Measurements from ENCODE around the gene VILL. TPM values are rescaled to one million over a fixed set of nuclear protein-coding genes. Genes with fewer than 3 reads are reported as not detected.
A peak's percentile ranks its signal among the peaks of the same experiment; 100 is the strongest.

The VILL gene
- total RNA-seq, 2 donors from 2014 or later = 12.5 to 16.1 TPM

DNA sequence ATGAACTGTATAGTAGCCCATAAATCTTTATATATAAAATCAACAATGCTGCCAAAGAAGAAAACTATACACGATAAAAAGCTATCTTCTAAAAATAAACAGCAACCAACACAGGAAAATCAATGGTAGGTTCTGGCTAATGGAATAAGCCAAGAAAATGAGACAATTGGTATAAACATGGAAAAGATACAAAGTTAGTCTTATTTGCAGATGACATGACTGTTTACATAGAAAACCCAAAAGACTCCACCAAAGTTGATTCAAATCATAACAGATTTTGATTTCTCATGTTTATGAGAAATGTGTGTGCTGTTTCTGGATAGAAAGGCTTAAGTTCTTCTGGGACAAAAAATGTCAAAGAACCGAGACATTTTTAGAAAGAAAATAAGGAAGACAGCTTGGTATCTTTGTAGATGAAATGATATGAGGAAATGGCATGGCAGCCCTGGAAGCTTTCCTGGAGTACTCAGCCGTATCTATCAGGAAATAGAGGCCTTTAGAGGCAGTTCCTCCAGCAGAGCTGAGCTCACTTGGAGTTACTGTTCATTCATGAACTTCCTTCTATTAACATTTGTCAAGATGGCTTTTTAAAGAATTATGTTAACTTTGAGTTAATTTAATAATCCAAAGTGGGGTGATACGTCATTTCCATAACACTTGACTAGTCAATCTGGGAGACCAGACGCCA is 36.7 kb upstream of the VILL start:
- DNase-seq = no peak
- H3K27me3 Mint-ChIP-seq (ENCODE audit: low read depth) = no peaks in the 10 kb centered on the region
- H3K4me3 Mint-ChIP-seq = no peak overlapping the region
- no peak for ATAC-seq (replicated peaks in 1 of 2)
- no peaks in the 10 kb centered on the region for H3K9me3 Mint-ChIP-seq
- no peak overlapping the region for H3K27ac Mint-ChIP-seq
- no peaks in the 10 kb centered on the region for H3K36me3 Mint-ChIP-seq (ENCODE audit: insufficient read depth in 2 of 2)
- H3K4me1 Mint-ChIP-seq (ENCODE audit: low read depth) = peaks cover 19% of the 10 kb centered on the region

DNA sequence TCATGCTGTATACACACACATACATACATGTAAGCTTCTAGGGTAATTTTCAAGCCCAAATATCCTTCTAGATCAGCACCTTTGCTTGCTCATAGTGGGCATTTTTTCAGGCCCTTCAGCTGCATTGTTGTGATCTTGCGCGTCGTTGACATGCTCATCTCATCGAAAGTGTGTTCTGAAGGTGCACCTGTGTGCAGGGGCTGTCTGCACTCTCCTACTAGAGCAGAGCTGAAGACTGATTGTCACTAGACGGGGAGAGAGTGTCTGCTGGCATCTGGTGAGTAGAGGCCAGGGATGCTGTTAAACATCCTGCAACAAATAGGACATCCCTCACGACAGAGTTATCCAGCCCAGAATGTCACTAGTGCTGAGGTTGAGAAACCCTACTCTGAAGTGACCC is 35.7 kb upstream of the VILL start:
- ATAC-seq (replicated peaks in 1 of 2) (no peak), DNase-seq (no peak)
- no peak overlapping the region for H3K4me3 Mint-ChIP-seq
- no peak overlapping the region for H3K27ac Mint-ChIP-seq
- H3K36me3 Mint-ChIP-seq (ENCODE audit: insufficient read depth in 2 of 2) = no peaks in the 10 kb centered on the region
- peaks cover 19% of the 10 kb centered on the region for H3K4me1 Mint-ChIP-seq (ENCODE audit: low read depth)
- H3K9me3 Mint-ChIP-seq = no peaks in the 10 kb centered on the region
- no peaks in the 10 kb centered on the region for H3K27me3 Mint-ChIP-seq (ENCODE audit: low read depth)

DNA sequence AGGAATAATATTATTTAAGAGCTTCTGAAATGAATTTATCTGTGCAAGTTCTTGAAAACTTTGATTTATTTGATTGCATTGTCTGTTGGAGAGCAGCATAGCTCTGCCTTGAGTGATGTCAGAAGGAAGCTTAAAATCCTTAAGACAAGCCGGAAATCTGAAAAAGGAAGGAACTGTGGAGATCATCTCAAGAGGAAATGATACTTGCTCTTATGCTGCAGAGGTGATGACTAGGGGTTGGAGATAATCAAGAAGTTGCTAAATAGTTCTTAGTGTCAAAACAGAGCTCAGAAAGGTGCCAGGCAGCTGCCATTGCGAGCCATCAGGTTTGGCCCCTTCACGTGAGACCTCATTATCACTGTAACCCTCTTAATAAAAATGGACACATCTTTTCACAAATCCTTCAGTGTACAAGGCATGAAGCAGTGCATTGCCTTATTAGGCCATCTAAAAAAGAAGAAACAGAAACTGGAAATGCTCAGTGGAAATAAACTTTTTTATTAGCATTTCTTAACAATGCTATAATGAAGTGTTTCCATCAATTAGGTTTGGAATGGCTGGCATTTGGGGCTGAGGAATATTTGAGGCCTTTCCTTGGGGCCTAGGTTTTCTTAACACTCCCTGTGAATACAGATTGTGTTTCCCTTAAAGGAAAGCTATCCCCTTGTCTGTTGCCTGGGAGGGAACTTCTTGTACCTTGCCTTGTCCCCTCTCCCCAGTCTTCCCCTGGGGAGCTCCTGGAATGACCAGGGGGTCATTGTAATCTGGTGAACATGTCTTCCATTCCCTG is 34.5 kb upstream of the VILL start:
- peak overlapping the region in 1 of 2 donors; percentile 31 for H3K4me3 Mint-ChIP-seq

DNA sequence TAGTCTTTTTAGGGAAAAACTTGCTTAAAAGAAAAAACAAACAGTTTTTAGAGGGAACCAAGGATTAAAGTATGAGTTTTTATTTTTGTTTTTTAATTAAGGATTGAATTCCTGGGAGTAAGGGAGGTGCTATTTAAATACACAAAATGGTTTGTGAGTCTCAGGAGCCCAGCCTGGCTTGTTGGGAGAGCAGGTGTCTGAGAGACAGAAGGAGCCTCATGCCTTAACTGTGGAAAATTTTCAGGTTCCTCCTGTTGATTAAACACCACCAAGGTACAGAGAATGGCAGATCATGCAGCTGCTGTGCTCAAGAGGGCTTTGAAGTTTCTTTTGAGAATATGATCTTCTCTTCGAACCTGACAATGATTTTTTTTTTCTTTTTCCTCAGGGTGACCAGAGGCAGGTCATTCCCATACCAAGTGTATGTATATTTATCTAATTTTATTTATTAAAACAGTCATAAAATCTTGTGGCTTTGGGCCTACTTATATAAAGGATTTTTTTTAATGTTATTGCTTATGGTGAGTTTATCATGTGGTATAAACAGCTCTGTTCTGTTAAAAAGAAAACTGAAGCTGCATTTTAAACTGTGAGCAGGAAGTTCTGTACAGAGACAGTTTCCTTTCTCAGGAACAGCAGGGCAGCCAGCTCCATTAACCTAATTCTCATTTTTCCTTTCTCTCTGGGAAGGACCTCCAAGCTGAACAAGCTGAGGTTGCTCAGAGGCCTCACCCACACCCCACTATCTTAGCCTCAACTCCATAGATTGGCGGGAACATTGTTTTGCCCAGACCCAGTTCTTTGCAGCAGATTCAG is 33.7 kb upstream of the VILL start:
- peak overlapping the region; percentile 86 for H3K27ac Mint-ChIP-seq
- ATAC-seq (replicated peaks in 1 of 2) = peak in 1 of 2 donors; percentile 4
- no peaks in the 10 kb centered on the region for H3K9me3 Mint-ChIP-seq
- H3K4me3 Mint-ChIP-seq = peak overlapping the region; percentile 19 to 31
- no peaks in the 10 kb centered on the region for H3K27me3 Mint-ChIP-seq (ENCODE audit: low read depth)
- no peaks in the 10 kb centered on the region for H3K36me3 Mint-ChIP-seq (ENCODE audit: insufficient read depth in 2 of 2)
- no peak for DNase-seq
- peaks cover 17% of the 10 kb centered on the region for H3K4me1 Mint-ChIP-seq (ENCODE audit: low read depth)

More for the DNA sequence above, 34.5 kb upstream of the VILL start:
- no peaks in the 10 kb centered on the region for H3K27me3 Mint-ChIP-seq (ENCODE audit: low read depth)
- no peaks in the 10 kb centered on the region for H3K36me3 Mint-ChIP-seq (ENCODE audit: insufficient read depth in 2 of 2)
- DNase-seq = no peak
- ATAC-seq (replicated peaks in 1 of 2) = no peak
- no peaks in the 10 kb centered on the region for H3K9me3 Mint-ChIP-seq
- peaks cover 19% of the 10 kb centered on the region for H3K4me1 Mint-ChIP-seq (ENCODE audit: low read depth)
- peak overlapping the region; percentile 86 for H3K27ac Mint-ChIP-seq

DNA sequence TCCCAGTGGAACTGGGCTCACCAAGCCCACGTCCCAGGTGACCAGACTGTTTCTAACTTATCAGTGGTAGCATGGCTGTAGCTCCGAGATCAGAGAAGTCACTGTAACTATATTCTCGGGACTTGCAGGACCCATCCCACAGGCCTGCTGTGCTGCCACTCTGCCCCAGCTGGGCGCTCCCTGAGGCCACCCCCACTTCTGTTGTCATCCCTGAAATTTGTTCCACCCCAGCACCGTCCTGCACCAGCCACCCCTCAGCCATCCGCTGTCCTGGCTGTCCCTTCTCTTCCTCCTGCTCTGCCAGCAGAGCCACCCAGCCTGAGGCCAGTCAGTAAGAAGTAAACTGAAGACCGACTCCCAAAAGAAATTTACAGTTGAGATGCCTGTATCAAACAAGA is 33.0 kb upstream of the VILL start:
- DNase-seq (no peak), ATAC-seq (replicated peaks in 1 of 2) (peak in 1 of 2 donors; percentile 13)
- H3K4me1 Mint-ChIP-seq (ENCODE audit: low read depth) = peaks cover 15% of the 10 kb centered on the region
- no peaks in the 10 kb centered on the region for H3K9me3 Mint-ChIP-seq
- H3K4me3 Mint-ChIP-seq = peak overlapping the region; percentile 30 to 59
- H3K36me3 Mint-ChIP-seq (ENCODE audit: insufficient read depth in 2 of 2) = no peaks in the 10 kb centered on the region
- no peaks in the 10 kb centered on the region for H3K27me3 Mint-ChIP-seq (ENCODE audit: low read depth)
- H3K27ac Mint-ChIP-seq = peak overlapping the region; percentile 90

DNA sequence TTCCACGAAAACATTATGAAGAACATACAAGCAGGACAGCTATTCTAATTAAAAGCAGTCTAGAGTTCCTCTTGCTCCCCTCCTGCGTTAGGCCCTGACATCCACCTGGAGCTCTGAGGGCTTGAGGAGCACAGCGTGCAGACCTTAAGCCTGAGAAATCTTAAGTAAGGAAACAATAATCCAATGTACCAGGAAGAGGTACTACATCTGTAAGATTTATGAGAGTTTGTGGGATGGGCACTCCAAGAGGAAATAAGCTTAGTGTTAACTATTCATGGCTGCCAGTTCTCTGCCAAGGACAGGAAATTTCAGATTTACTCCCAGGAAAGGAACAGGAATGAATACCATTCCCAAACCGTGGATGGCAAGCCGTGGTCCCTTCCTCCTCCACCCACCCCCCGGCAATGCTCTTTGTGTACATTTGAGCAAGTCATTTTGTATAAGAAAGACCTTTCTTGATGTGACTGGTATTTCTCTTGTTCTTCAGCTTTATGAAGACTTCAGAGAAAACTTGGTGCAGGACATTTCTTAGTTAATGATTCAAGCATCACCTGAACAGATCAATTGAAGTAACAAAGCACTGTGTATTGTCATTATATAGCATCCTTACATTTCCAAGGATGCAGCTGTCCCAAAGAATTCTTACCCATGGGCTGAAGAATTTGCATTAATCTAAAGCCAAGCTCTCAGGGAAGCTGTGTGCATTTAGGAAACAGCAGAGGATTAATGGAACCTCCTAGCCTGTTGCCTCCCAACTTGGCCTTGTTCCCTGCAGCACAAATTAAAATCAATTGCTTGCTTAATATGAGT is 28.8 kb upstream of the VILL start:
- H3K4me3 Mint-ChIP-seq = no peak overlapping the region
- no peaks in the 10 kb centered on the region for H3K9me3 Mint-ChIP-seq
- H3K27me3 Mint-ChIP-seq (ENCODE audit: low read depth) = no peaks in the 10 kb centered on the region
- DNase-seq (no peak), ATAC-seq (replicated peaks in 1 of 2) (no peak)
- no peak overlapping the region for H3K27ac Mint-ChIP-seq
- H3K4me1 Mint-ChIP-seq (ENCODE audit: low read depth) = peaks cover 9% of the 10 kb centered on the region
- no peaks in the 10 kb centered on the region for H3K36me3 Mint-ChIP-seq (ENCODE audit: insufficient read depth in 2 of 2)

DNA sequence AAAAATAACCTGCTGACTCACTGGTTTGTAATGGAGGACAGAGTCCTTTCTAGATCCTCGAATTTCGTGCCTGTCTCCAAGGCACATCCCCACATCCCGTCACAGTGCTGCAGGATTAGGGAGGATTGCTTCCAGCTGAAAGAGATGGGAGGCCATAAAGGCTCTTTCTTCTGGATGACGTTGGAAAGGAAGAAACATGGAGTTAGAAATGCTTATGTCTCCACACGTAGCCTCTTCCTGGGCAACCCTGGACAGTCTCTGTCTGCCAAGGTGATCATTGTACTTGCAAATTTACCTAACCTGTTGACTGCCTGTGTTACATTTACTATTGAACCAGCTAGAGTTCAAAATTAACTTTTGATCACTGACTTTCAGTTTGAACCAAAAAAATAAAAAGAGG is 27.6 kb upstream of the VILL start:
- ATAC-seq (replicated peaks in 1 of 2) = no peak
- no peaks in the 10 kb centered on the region for H3K4me1 Mint-ChIP-seq (ENCODE audit: low read depth)
- H3K27me3 Mint-ChIP-seq (ENCODE audit: low read depth) = no peaks in the 10 kb centered on the region
- H3K9me3 Mint-ChIP-seq = no peaks in the 10 kb centered on the region
- no peak overlapping the region for H3K27ac Mint-ChIP-seq
- H3K36me3 Mint-ChIP-seq (ENCODE audit: insufficient read depth in 2 of 2) = no peaks in the 10 kb centered on the region
- no peak for DNase-seq
- H3K4me3 Mint-ChIP-seq = no peak overlapping the region

DNA sequence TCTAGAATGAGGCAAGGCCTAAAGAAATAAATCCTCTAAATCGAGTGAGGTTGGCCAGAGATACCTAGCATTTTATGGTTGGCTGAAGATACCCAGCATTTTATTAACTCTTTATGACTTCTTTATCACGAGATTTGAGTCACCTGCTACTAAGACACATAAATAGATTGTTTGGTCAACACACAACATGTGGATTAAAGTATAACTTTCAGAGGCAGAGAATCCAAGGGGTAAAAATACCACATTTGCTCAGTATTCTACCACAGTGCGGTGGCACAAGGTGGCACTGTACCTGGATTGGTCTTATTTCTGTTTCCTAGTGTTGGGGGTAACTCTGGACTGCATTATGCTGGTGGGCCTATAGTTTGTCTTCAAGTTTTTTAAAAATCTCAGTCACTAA is 27.0 kb upstream of the VILL start:
- no peak overlapping the region for H3K27ac Mint-ChIP-seq
- H3K36me3 Mint-ChIP-seq (ENCODE audit: insufficient read depth in 2 of 2) = no peaks in the 10 kb centered on the region
- no peak overlapping the region for H3K4me3 Mint-ChIP-seq
- H3K9me3 Mint-ChIP-seq = no peaks in the 10 kb centered on the region
- no peaks in the 10 kb centered on the region for H3K27me3 Mint-ChIP-seq (ENCODE audit: low read depth)
- ATAC-seq (replicated peaks in 1 of 2) (no peak), DNase-seq (no peak)
- no peaks in the 10 kb centered on the region for H3K4me1 Mint-ChIP-seq (ENCODE audit: low read depth)

DNA sequence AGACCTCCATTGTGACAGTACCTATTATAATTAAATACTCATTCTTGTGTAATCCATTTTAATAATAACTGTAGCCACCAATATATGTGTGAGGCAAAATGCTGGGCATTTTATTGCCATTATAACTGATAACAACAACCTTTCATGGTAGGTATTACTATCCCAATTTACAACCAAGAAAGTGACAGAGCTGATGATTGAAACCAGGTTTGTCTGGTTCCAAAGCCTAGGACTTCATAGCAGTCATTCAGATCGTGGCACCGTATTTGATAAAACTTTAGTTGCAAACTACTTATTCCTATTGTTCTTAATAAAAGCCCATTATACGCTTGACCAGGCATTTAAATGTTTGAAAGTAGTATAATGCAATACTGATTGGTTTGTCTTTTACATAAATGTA is 26.4 kb upstream of the VILL start:
- Mint-ChIP-seq H3K27me3 (ENCODE audit: low read depth) (no peaks in the 10 kb centered on the region), H3K27ac (no peak overlapping the region), H3K36me3 (ENCODE audit: insufficient read depth in 2 of 2) (no peaks in the 10 kb centered on the region), H3K9me3 (no peaks in the 10 kb centered on the region), H3K4me1 (ENCODE audit: low read depth) (no peaks in the 10 kb centered on the region), H3K4me3 (no peak overlapping the region)
- ATAC-seq (replicated peaks in 1 of 2) = no peak
- DNase-seq = no peak

DNA sequence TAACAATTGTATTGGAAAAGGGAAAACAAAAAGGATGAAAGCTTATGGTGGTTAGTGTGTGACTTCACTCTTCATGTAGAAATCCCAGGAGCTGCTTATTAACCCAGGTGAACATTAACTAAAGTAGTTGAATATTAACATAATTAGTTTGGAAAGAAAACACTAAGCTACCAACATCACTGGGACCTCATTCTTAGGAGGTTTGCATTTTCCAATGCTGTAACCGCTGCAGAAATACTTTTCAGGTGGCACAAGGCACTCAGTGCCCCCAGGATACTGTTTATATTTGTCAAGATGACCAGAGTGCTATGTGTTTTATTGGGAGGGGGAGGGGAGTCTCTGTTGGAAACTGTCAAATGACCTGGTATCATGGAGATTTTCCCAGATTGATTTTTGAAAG is 25.9 kb upstream of the VILL start:
- Mint-ChIP-seq H3K27ac (no peak overlapping the region), H3K4me1 (ENCODE audit: low read depth) (no peaks in the 10 kb centered on the region), H3K9me3 (no peaks in the 10 kb centered on the region), H3K27me3 (ENCODE audit: low read depth) (no peaks in the 10 kb centered on the region), H3K36me3 (ENCODE audit: insufficient read depth in 2 of 2) (no peaks in the 10 kb centered on the region), H3K4me3 (no peak overlapping the region)
- no peak for DNase-seq
- ATAC-seq (replicated peaks in 1 of 2) = no peak

DNA sequence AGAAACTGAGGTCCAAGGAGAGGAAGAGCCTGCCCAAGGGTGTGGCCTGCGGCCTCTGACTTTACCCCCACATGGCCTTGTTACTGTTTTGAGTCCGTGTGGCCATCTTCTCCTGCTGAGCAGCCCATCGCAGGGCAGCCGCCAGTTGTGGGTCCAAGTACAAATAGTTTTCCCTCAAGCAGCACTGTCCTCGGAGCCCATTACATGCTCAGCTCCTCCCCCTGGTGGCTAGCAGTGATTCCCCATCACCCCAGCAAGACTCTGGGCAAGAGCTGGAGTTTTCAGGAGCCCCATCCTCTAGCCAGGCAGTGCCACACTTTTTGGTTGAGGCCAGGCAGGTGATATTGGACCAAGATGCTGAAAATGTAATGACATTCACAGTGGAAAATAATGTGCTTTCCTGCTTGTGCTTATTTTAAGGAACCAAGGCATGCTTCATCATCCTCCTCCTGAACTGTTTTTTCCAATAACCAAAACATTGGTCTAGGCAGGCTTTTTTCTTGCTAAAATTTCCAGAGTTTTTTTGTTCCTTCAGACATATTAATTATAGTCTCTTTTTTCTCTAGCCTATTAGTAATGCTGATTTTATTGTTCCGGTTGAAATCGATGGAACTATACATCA is 23.2 kb upstream of the VILL start:
- peak; percentile 83 to 87 for ATAC-seq (replicated peaks in 1 of 2)
- Mint-ChIP-seq H3K9me3 (no peaks in the 10 kb centered on the region), H3K27me3 (ENCODE audit: low read depth) (no peaks in the 10 kb centered on the region), H3K36me3 (ENCODE audit: insufficient read depth in 2 of 2) (no peaks in the 10 kb centered on the region), H3K4me3 (no peak overlapping the region), H3K4me1 (ENCODE audit: low read depth) (no peaks in the 10 kb centered on the region), H3K27ac (no peak overlapping the region)
- DNase-seq = peak; percentile 70 to 74

DNA sequence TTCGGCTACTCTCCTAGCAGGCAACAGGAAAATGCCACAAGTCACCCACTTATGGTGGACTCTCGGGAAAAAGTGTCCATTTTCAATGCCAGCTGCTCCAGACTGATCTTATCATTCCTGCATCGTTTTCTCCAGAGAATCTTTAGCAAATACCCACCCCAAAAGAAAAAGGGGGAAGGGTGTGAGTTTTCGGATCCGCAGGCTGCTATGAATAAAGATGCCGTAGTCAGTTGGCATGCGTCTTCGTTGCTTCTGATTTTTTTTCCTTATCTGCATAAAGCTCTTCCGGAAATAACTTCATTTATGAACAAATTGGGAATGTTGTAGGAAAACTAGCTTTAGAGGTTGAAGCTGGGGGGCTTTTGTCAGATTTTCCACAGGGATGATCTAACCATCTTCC is 22.4 kb upstream of the VILL start:
- Mint-ChIP-seq H3K27ac (no peak overlapping the region), H3K4me1 (ENCODE audit: low read depth) (no peaks in the 10 kb centered on the region), H3K36me3 (ENCODE audit: insufficient read depth in 2 of 2) (no peaks in the 10 kb centered on the region), H3K27me3 (ENCODE audit: low read depth) (no peaks in the 10 kb centered on the region), H3K9me3 (no peaks in the 10 kb centered on the region), H3K4me3 (no peak overlapping the region)
- ATAC-seq (replicated peaks in 1 of 2) = no peak
- no peak for DNase-seq

Measured in activated T-cell treated with anti-CD3 and anti-CD28 coated beads, Interleukin-2, amount 50 U/mL, for 72 hours (primary cell).